HepG2 (cell line): ENCODE results near the gene ZDHHC7. TPM values are rescaled to one million over a fixed set of nuclear protein-coding genes. Genes with fewer than 3 reads are reported as not detected.

Source experiments
- ATAC-seq: fragments of 200-7000 bp; cut with Tn5 transposase; 3 replicates; pipeline ENCODE4 v1.9.1; 2020; ENCODE audit warnings: mild to moderate bottlenecking, moderate library complexity
- BruUV-seq: library from RNA; stranded (reverse); fragments of 400-500 nt; replicated peaks from 2 replicates; lab custom pipeline; 2021; lab: Mats Ljungman, UMichigan
- CTCF ChIA-PET: fragments of 300-600 bp; formaldehyde crosslinking; extraction: SDS; loops from one replicate; lab custom pipeline; 2021; ENCODE audit warnings: low total read pairs, inconsistent platforms, low intra/inter-chr PET ratio; lab: Yijun Ruan, JAX
- POLR2A ChIA-PET: fragments of 350-600 bp; sonication (Branson Sonifier 250); formaldehyde crosslinking; loops from one replicate; lab custom pipeline; 2020; ENCODE audit warnings: antibody characterized with exemption, inconsistent platforms; lab: Yijun Ruan, JAX
- DNase-seq: peaks from one replicate; pipeline ENCODE4 v3.0.0-alpha.2; 2015; ENCODE audit warnings: low spot score
- FAIRE-seq: peaks from 3 replicates; lab custom pipeline; 2011; peaks lifted over from hg19 to GRCh38; lab: Jason Lieb, UNC
- H2AFZ ChIP-seq: one replicate; pipeline ENCODE4 v1.6.1; 2011; ENCODE audit warnings: low read length, inconsistent platforms
- H3K27ac ChIP-seq: fragments of 300-600 bp; 3 replicates; pipeline ENCODE4 v1.8.0; 2011; ENCODE audit warnings: mixed run types, mild to moderate bottlenecking, mixed read lengths, low read length, inconsistent platforms; ENCODE audit not compliant: insufficient read depth; ENCODE audit errors: extremely low read length
- H3K27me3 ChIP-seq, 2 experiments: fragments of 200-600 bp in 1 of 2; 2 replicates in 1 of 2; 3 replicates in 1 of 2; pipeline versions ENCODE4 v1.6.0 to v1.8.0; 2011; ENCODE audit warnings: low read length in 2 of 2, mild to moderate bottlenecking in 2 of 2, moderate library complexity in 2 of 2, inconsistent platforms in 1 of 2; ENCODE audit not compliant: insufficient read depth in 2 of 2, control insufficient read depth in 1 of 2
- H3K36me3 ChIP-seq, 2 experiments: fragments of 200-600 bp in 1 of 2; replicated peaks in 1 of 2; 2 replicates in 1 of 2; 3 replicates in 1 of 2; pipeline versions ENCODE4 v1.5.1 to v1.8.0; 2011; ENCODE audit warnings: low read length in 2 of 2, inconsistent platforms in 1 of 2; ENCODE audit not compliant: insufficient read depth in 2 of 2, control insufficient read depth in 1 of 2
- H3K4me1 ChIP-seq: 2 replicates; pipeline ENCODE4 v1.5.1; 2012; ENCODE audit warnings: low read length, inconsistent platforms; ENCODE audit not compliant: insufficient read depth
- H3K4me2 ChIP-seq: 2 replicates; pipeline ENCODE4 v1.6.0; 2011; ENCODE audit warnings: low read depth, low read length, inconsistent platforms
- H3K4me3 ChIP-seq, 3 experiments: fragments of 200-600 bp in 1 of 3; sonication (generic), shearing (Covaris generic) in 1 of 3; replicated peaks in 1 of 3; 2 replicates each; pipeline ENCODE4 v1.5.1; 2011 to 2016; ENCODE audit warnings: low read length in 3 of 3, inconsistent platforms in 2 of 3, low read depth in 2 of 3, mild to moderate bottlenecking in 2 of 3, control low read depth in 1 of 3, mixed read lengths in 1 of 3; ENCODE audit not compliant: insufficient read depth in 1 of 3
- H3K79me2 ChIP-seq: one replicate; pipeline ENCODE4 v1.6.1; 2011; ENCODE audit warnings: low read length, inconsistent platforms; ENCODE audit not compliant: insufficient read depth
- H3K9ac ChIP-seq: 2 replicates; pipeline ENCODE4 v1.6.0; 2011; ENCODE audit warnings: mild to moderate bottlenecking, low read depth, low read length, inconsistent platforms; ENCODE audit not compliant: insufficient read depth
- H3K9me3 ChIP-seq: 2 replicates; pipeline ENCODE4 v1.5.1; 2012; ENCODE audit warnings: mild to moderate bottlenecking, low read length
- H4K20me1 ChIP-seq: 2 replicates; pipeline ENCODE4 v1.6.0; 2011; ENCODE audit warnings: inconsistent platforms, mild to moderate bottlenecking, low read length, moderate library complexity; ENCODE audit not compliant: insufficient read depth
- ATF1 ChIP-seq: IDR thresholded peaks from 2 replicates; pipeline ENCODE4 v1.6.1; 2016; ENCODE audit warnings: mild to moderate bottlenecking, control low read depth
- CAMTA2 ChIP-seq: sonication (generic); formaldehyde crosslinking; IDR thresholded peaks from 2 replicates; pipeline ENCODE4 v1.4.0; 2020; ENCODE audit warnings: mild to moderate bottlenecking, missing genetic modification reagents, borderline replicate concordance
- FOXC1 ChIP-seq: sonication (generic); formaldehyde crosslinking; IDR thresholded peaks from 2 replicates; pipeline ENCODE4 v1.8.0; 2022; ENCODE audit warnings: mild to moderate bottlenecking, missing genetic modification reagents, borderline replicate concordance
- GABPA ChIP-seq, 2 experiments: IDR thresholded peaks; 2 replicates each; pipeline ENCODE4 v1.6.1; 2011 to 2016; ENCODE audit warnings: low read depth in 2 of 2, low read length in 1 of 2, missing biosample characterization in 1 of 2, missing genetic modification characterization in 1 of 2
- HNRNPLL ChIP-seq: fragments of 200-400 bp; formaldehyde crosslinking; IDR thresholded peaks from 2 replicates; pipeline ENCODE4 v1.6.1; 2017; ENCODE audit warnings: mild to moderate bottlenecking, low read depth, low read length; ENCODE audit not compliant: poor library complexity, severe bottlenecking
- KLF9 ChIP-seq: IDR thresholded peaks from 2 replicates; pipeline ENCODE4 v1.6.1; 2016; ENCODE audit warnings: low read depth
- NFIC ChIP-seq: IDR thresholded peaks from 2 replicates; pipeline ENCODE4 v1.6.1; 2012; ENCODE audit warnings: mild to moderate bottlenecking, low read length, inconsistent platforms
- RAD51 ChIP-seq: fragments of 450-650 bp; IDR thresholded peaks from 2 replicates; pipeline ENCODE4 v1.6.1; 2016; ENCODE audit warnings: borderline replicate concordance
- TMF1 ChIP-seq: sonication (generic); formaldehyde crosslinking; IDR thresholded peaks from 2 replicates; pipeline ENCODE4 v1.8.1; 2022; ENCODE audit warnings: low read depth, missing genetic modification reagents
- TRIM24 ChIP-seq: sonication (generic); formaldehyde crosslinking; IDR thresholded peaks from 2 replicates; pipeline ENCODE4 v1.8.0; 2022; ENCODE audit warnings: mild to moderate bottlenecking, missing genetic modification reagents
- ZFYVE20 ChIP-seq: sonication (generic); formaldehyde crosslinking; IDR thresholded peaks from 2 replicates; pipeline ENCODE4 v1.8.0; 2023; ENCODE audit warnings: low read depth, mild to moderate bottlenecking, moderate library complexity, missing genetic modification reagents, borderline replicate concordance
- ZNF160 ChIP-seq: sonication (generic); formaldehyde crosslinking; IDR thresholded peaks from 2 replicates; pipeline ENCODE4 v1.8.0; 2022; ENCODE audit warnings: mild to moderate bottlenecking, inconsistent platforms, missing genetic modification reagents
- WGBS: methylation state at CpG from one replicate; pipeline ENCODE4 v1.1.6; 2017; ENCODE audit warnings: low lambda C conversion rate; 5-methylcytosine and 5-hydroxymethylcytosine counted together
- in situ Hi-C: cut with HindIII; loops from 2 replicates; pipeline ENCODE4 v1.10.0; 2017; ENCODE audit warnings: low pct_unique_long_range_greater_than_20kb; ENCODE audit not compliant: extremely low pct_ligation_motif_present
- intact Hi-C: fragments of 100-400 bp; cut with micrococcal nuclease; formaldehyde crosslinking; loops from one replicate; pipeline ENCODE4 v1.10.0; 2022; ENCODE audit not compliant: unreplicated experiment
- polyA plus RNA-seq, 8 experiments: library from polyadenylated mRNA; depleted of rRNA in 3 of 8; stranded (reverse) in 7 of 8; unstranded in 1 of 8; fragments of >200 nt; fragmentation: Illumina TruSeq in 4 of 8; extraction: Trizol in 4 of 8; gene quantifications; 2 replicates each; pipeline versions ENCODE4 v1.2.1 to v1.2.3, GENCODE V29; 2011 to 2016; ENCODE audit warnings: low read depth in 4 of 8, missing spikeins in 1 of 8, mixed read lengths in 1 of 8; ENCODE audit not compliant: insufficient read depth in 1 of 8
- total RNA-seq, 5 experiments: library from RNA; depleted of rRNA; stranded (reverse); fragments of >200 nt; fragmentation: Illumina TruSeq; extraction: Trizol; gene quantifications; 2 replicates each; pipeline ENCODE4 v1.2.3, GENCODE V29; 2016; ENCODE audit warnings: low read depth in 1 of 5
- TF ChIP-seq, protein P1 (sequence below): sonication (generic); formaldehyde crosslinking; IDR thresholded peaks from 2 replicates; pipeline ENCODE4 v1.8.1; 2023; ENCODE audit warnings: missing genetic modification reagents, mild to moderate bottlenecking, borderline replicate concordance
- TF ChIP-seq, protein P2 (sequence below): sonication (generic); formaldehyde crosslinking; IDR thresholded peaks from 2 replicates; pipeline ENCODE4 v1.4.0; 2020; ENCODE audit warnings: missing genetic modification reagents

The ZDHHC7 gene
- total and polyA plus RNA-seq, 2 of the 13 experiments (the other 11 are each of a cell fraction or from before 2014, with no cell fraction given): 46.8 to 67.6 TPM

DNA sequence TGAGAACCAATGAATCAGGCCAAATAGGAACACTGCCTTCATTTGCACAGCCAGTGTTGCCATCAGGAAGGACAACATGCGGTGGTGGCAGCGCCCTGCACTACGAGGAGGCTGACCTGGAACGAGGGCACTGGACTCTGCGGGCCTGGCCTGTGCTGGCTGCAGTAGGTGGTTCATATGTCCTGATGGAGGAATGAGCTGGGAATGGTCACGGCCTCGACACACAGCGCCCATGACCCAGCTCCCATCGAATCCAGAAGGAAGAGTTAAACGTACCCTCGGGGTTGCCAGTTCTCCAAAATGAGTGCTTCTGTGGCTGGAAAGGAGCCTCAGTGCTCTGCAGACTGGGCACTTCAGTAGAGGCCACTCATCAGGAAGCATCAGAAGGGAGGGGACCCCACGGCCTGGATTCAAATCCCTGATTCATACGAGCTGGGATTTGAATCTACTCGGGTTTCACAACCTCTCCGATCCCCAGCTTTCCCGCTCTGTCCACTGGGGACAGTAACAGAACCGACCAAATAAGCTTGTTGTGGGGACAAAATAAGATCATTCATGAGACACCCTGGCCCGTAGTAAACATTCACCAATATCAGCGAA is 85.5 kb downstream of the ZDHHC7 start:
- no peaks in the 10 kb centered on the region for H3K9me3 ChIP-seq
- in situ Hi-C loops: loop anchor here (5.0 kb wide), 1 partner anchor 41 kb away; no protein-coding TSS in a partner anchor
- DNase-seq: no peak
- TF ChIP-seq ZNF160 (CRISPR knock-in tag) (no peak), NFIC (no peak), TRIM24 (no peak), TMF1 (CRISPR knock-in tag) (0 out of 2 replicates have a peak, but pooled peaks have one; percentile 0)
- TF ChIP-seq, all 625 proteins: peak for 1
- 46% methylated on average over 17 of the region's 19 CpGs for WGBS
- FAIRE-seq (peak; percentile 42), ATAC-seq (no peak)
- peaks cover 3 to 36% of the 10 kb centered on the region in 2 experiments; a peak in 4 of 5 replicates for H3K27me3 ChIP-seq
- POLR2A ChIA-PET: no interaction called here
- H4K20me1 ChIP-seq: no peaks in the 10 kb centered on the region
- H3K27ac ChIP-seq: no peak overlapping the region
- no peaks in the 10 kb centered on the region for H3K79me2 ChIP-seq
- no TSS peak for BruUV-seq
- no peak overlapping the region for H3K9ac ChIP-seq
- H3K4me3 ChIP-seq: no peak overlapping the region
- H3K4me2 ChIP-seq: no peak overlapping the region
- CTCF ChIA-PET: interaction anchor here (1.4 to 4.3 kb wide), 5 partner anchors 26 to 172 kb away, joined by 4 to 57 read pairs (median 6); no protein-coding TSS in a partner anchor
- H3K36me3 ChIP-seq: no peaks in the 10 kb centered on the region
- H3K4me1 ChIP-seq: peaks cover 41% of the 10 kb centered on the region
- intact Hi-C loops: loop anchor here (1.0 to 2.0 kb wide), 4 partner anchors 26 to 171 kb away; no protein-coding TSS in a partner anchor
- no peak overlapping the region for H2AFZ ChIP-seq

DNA sequence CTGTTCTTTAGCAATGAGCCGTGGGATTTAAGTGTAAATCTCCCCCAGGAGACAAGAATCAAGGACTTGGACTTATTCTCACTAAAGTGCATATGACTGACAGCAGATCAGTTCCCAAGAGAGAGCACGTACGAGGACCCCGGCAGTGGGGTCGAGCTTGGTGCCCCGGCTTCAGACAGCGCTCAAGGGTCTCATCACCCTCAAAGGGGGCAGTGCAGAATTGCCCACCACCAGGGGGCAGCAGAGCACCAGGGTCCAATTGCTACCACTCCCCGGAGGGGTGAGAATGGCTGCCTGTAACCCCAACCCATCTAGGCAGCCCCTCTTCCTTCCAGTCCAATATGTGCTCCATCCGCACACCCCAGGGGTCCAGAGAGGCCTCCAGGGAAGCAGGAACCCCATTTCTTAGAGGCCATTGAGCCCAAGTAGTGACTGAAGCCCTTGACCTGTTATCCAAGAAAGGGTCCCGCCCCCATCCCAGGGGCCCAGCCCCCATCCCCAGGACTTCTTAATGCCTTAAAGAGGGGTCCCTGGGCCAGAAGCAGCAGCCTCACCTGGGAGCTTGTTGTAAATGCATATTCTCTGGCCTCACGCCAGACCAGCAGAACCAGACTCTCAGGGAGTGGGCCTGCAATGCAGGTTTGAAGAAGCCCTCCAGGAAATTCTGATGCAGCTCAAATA is 86.1 kb downstream of the ZDHHC7 start:
- no TSS peak for BruUV-seq
- ChIA-PET CTCF (interaction anchor here (1.0 to 4.3 kb wide), 6 partner anchors 26 to 171 kb away, joined by 4 to 57 read pairs (median 8); no protein-coding TSS in a partner anchor), POLR2A (no interaction called here)
- in situ Hi-C loops (loop anchor here (5.0 kb wide), 1 partner anchor 42 kb away; no protein-coding TSS in a partner anchor), intact Hi-C loops (loop anchor here (1.0 to 2.0 kb wide), 4 partner anchors 27 to 170 kb away; no protein-coding TSS in a partner anchor)
- Histone ChIP-seq H3K9ac (no peak overlapping the region), H3K9me3 (no peaks in the 10 kb centered on the region), H3K27me3 (peaks cover 3 to 36% of the 10 kb centered on the region in 2 experiments; a peak in 4 of 5 replicates), H3K36me3 (no peaks in the 10 kb centered on the region), H4K20me1 (no peaks in the 10 kb centered on the region), H3K4me3 (peak overlapping the region in 1 of 3 experiments; percentile 47; a peak in 2 of 6 replicates), H3K4me1 (peaks cover 41% of the 10 kb centered on the region), H2AFZ (no peak overlapping the region), H3K79me2 (no peaks in the 10 kb centered on the region), H3K27ac (no peak overlapping the region), H3K4me2 (peak overlapping the region; percentile 63)
- 55% methylated on average over 3 of the region's 11 CpGs for WGBS
- DNase-seq: peak; percentile 53
- ATAC-seq: peak; percentile 81
- peak; percentile 81 for FAIRE-seq
- TF ChIP-seq KLF9 (CRISPR knock-in tag) (no peak), FOXC1 (no peak; the same call in 1 of the 2 replicates), CAMTA2 (CRISPR knock-in tag) (peak; percentile 27; the same call in 1 of the 2 replicates), HNRNPLL (no peak), RAD51 (no peak), ATF1 (no peak), GABPA (IDR thresholded peaks at IDR 0.05; ENCODE audit: low read depth, low read length) (no peak), GABPA (CRISPR knock-in tag; IDR thresholded peaks at IDR 0.05; ENCODE audit: low read depth) (no peak), ZFYVE20 (CRISPR knock-in tag) (no peak)
- TF ChIP-seq, protein P1, sequence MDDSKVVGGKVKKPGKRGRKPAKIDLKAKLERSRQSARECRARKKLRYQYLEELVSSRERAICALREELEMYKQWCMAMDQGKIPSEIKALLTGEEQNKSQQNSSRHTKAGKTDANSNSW (CRISPR knock-in tag): no peak
- TF ChIP-seq, protein P2, sequence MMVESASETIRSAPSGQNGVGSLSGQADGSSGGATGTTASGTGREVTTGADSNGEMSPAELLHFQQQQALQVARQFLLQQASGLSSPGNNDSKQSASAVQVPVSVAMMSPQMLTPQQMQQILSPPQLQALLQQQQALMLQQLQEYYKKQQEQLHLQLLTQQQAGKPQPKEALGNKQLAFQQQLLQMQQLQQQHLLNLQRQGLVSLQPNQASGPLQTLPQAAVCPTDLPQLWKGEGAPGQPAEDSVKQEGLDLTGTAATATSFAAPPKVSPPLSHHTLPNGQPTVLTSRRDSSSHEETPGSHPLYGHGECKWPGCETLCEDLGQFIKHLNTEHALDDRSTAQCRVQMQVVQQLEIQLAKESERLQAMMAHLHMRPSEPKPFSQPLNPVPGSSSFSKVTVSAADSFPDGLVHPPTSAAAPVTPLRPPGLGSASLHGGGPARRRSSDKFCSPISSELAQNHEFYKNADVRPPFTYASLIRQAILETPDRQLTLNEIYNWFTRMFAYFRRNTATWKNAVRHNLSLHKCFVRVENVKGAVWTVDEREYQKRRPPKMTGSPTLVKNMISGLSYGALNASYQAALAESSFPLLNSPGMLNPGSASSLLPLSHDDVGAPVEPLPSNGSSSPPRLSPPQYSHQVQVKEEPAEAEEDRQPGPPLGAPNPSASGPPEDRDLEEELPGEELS (CRISPR knock-in tag): no peak
